ENCODE measurements around the gene CMTM7. TPM values are rescaled to one million over a fixed set of nuclear protein-coding genes. Genes with fewer than 3 reads are reported as not detected.
A peak's percentile ranks its signal among the peaks of the same experiment; 100 is the strongest.

Gene CMTM7
- total and polyA plus RNA-seq, 5 experiments from 2014 or later = 46.4 to 122 (median 67.4) TPM

DNA sequence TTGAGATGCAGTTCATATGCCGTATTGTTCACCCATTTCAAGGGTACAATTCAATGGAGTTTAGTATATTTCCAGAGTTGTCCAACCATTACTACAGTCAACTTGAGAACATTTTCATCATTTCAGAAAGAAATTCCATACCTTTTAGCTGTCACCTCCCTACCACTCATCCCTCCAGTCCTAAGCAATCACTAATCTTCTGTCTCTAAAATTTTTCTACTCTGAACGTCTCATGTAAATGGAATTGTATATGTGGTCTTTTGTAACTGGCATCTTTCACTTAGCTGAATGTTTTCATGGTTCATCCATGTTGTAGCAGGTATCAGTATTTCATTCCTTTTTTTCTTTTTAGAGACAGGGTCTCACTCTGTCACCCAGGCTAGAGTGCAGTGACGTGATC, 51.1 kb downstream of the CMTM7 start:
- no peaks in the 10 kb centered on the region for H3K27me3 Mint-ChIP-seq
- H3K4me3 Mint-ChIP-seq = no peak overlapping the region
- H3K27ac Mint-ChIP-seq = peak overlapping the region in 7 of 10 donors; percentile 2 to 76 (median 30)
- ATAC-seq (no peak), DNase-seq (no peak)
- POLR2A ChIA-PET = interaction anchor here (1.1 to 14.5 kb wide), 2 partner anchors 11 to 19 kb away, joined by 4 to 246 read pairs; no protein-coding TSS in a partner anchor
- peaks cover 0 to 47% (median 34%) of the 10 kb centered on the region in 3 donors for H3K36me3 Mint-ChIP-seq
- peaks cover 19 to 92% (median 79%) of the 10 kb centered on the region in 4 donors for H3K4me1 Mint-ChIP-seq
- H3K9me3 Mint-ChIP-seq = peaks cover 0 to 3% (median 0%) of the 10 kb centered on the region in 9 donors

DNA sequence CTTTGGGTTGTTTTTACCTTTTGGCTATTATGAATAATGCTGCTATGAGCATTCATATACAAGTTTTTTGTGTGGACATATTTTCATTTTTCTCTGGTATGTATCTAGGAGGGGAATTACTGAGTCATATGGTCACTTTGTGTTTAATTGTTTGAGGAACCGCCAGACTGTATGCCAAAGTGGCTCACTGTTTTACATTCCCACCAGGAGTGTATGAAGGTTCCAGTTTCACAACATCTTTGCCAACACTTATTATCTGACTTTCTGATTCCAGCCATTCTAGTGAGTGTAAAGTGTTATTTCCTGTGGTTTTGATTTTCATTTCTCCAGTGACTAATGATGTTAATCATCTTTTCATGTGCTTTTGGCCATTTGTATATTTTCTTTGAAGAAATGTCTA, 51.8 kb downstream of the CMTM7 start:
- POLR2A ChIA-PET = interaction anchor here (0.7 to 14.5 kb wide), 2 partner anchors 10 to 16 kb away, joined by 4 to 246 read pairs; no protein-coding TSS in a partner anchor
- H3K4me3 Mint-ChIP-seq = peak overlapping the region in 2 of 10 donors; percentile 19 to 60
- peaks cover 2 to 53% (median 39%) of the 10 kb centered on the region in 3 donors for H3K36me3 Mint-ChIP-seq
- DNase-seq (no peak), ATAC-seq (no peak)
- no peaks in the 10 kb centered on the region for H3K27me3 Mint-ChIP-seq
- peak overlapping the region in 6 of 10 donors; percentile 6 to 76 (median 58) for H3K27ac Mint-ChIP-seq
- peaks cover 0 to 3% (median 0%) of the 10 kb centered on the region in 9 donors for H3K9me3 Mint-ChIP-seq
- peaks cover 22 to 92% (median 80%) of the 10 kb centered on the region in 4 donors for H3K4me1 Mint-ChIP-seq

DNA sequence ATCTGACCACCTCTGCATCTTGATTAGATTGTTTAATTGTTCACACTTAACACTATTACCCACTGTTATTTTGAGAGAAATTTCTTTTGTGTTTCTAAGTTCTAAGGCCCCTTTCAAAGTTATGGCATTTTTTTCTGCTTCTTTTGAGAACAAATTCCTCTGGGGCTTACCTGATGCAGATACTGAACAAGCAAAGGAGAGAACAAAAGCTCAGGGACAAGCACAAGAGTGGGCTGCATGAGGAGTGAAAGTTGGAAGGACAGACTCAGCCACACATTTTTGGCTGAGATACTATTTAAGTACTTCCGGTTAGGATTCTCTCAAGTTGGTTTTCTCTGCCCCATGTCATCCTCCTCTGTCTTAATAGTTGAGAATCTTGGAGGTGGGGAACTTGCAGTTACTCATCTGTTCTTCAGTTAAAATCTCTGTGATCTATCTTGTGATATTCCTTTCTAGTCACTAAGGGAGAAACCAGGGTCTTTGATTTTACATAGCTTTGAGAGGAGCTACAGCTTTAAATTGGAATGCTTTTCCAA, 56.3 kb downstream of the CMTM7 start:
- POLR2A ChIA-PET = interaction anchor here (0.6 to 16.1 kb wide), 4 partner anchors 10 to 32 kb away, joined by 3 to 246 read pairs (median 8); no protein-coding TSS in a partner anchor
- no peak for ATAC-seq

DNA sequence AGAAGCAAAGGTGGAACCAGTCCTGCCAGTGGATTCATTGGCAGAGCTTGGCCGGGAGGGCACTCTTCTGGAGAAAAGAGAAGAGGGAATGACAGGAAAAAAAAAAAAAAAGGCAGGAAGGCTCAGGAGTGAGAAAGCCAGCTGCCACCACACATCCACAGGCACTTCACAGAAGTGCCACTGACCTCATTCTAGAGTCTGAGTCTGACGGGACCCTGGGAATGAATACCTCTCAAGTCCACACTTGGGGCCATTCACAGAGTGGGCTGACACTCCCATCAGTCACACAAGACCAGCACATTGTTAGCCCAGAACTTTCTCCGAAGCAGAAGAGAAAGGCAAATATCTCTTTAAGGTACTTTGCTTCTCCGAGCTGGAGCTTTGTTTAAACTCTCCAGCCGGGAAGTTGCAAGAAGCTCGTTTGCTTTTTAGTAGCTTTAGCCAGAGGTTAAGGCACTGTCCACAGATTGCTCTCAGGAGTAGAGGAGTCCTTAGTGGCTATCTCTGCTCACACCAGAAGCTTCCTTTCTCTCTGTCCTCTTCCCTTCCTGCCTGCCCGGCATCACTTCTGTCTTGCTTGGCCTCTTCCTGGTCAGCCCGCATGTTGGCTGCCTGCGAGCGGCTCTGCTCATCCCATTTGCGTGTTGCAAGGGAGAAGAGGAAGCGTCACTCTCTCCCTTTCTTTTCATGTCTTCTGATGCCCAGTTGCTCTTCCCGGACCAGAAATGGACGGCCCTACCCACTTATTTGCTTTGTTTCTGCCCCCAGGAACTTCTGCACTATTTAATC, 57.2 kb downstream of the CMTM7 start:
- no peak for DNase-seq
- Mint-ChIP-seq H3K36me3 (peaks cover 9 to 67% (median 46%) of the 10 kb centered on the region in 3 donors), H3K27me3 (no peaks in the 10 kb centered on the region), H3K4me1 (peaks cover 20 to 54% (median 51%) of the 10 kb centered on the region in 4 donors), H3K27ac (peak overlapping the region in 9 of 10 donors; percentile 25 to 92 (median 48)), H3K9me3 (peaks cover 0 to 3% (median 0%) of the 10 kb centered on the region in 9 donors), H3K4me3 (no peak overlapping the region)
- no peak for ATAC-seq
- POLR2A ChIA-PET = interaction anchor here (1.2 to 16.1 kb wide), 3 partner anchors 9 to 25 kb away, joined by 5 to 246 read pairs (median 11); no protein-coding TSS in a partner anchor

More for the DNA sequence above, 56.3 kb downstream of the CMTM7 start:
- peaks cover 20 to 61% (median 56%) of the 10 kb centered on the region in 4 donors for H3K4me1 Mint-ChIP-seq
- no peak for DNase-seq
- peaks cover 9 to 67% (median 51%) of the 10 kb centered on the region in 3 donors for H3K36me3 Mint-ChIP-seq
- no peaks in the 10 kb centered on the region for H3K27me3 Mint-ChIP-seq
- H3K4me3 Mint-ChIP-seq = peak overlapping the region in 3 of 10 donors; percentile 14 to 28 (median 15)
- peak overlapping the region in 9 of 10 donors; percentile 7 to 92 (median 41) for H3K27ac Mint-ChIP-seq
- peaks cover 0 to 3% (median 0%) of the 10 kb centered on the region in 9 donors for H3K9me3 Mint-ChIP-seq

DNA sequence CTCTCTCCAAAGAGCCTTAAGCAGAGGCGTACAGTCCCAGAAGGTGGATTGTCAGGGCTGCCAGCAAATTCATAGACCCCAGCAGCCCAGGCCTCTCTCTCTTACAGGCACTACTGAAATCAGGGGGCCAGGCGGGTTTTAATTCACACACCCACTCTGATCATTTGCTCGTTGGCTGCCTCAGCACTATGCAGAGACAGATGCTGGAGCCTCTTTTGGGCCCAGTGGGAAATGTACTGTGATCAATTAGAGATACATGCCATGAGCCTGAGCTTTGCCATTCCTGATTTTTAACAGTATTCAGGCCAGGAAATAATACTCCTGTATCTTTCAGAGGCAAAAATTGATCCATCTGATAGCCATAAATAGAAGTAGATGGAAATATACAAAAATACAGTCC, 58.0 kb downstream of the CMTM7 start:
- Mint-ChIP-seq H3K4me3 (no peak overlapping the region), H3K9me3 (peaks cover 0 to 3% (median 0%) of the 10 kb centered on the region in 9 donors), H3K27me3 (no peaks in the 10 kb centered on the region), H3K36me3 (peaks cover 9 to 67% (median 45%) of the 10 kb centered on the region in 3 donors), H3K4me1 (peaks cover 23 to 55% (median 50%) of the 10 kb centered on the region in 4 donors), H3K27ac (no peak overlapping the region)
- POLR2A ChIA-PET = interaction anchor here (0.9 to 16.1 kb wide), 3 partner anchors 9 to 21 kb away, joined by 3 to 246 read pairs (median 4); no protein-coding TSS in a partner anchor
- ATAC-seq (no peak), DNase-seq (no peak)

DNA sequence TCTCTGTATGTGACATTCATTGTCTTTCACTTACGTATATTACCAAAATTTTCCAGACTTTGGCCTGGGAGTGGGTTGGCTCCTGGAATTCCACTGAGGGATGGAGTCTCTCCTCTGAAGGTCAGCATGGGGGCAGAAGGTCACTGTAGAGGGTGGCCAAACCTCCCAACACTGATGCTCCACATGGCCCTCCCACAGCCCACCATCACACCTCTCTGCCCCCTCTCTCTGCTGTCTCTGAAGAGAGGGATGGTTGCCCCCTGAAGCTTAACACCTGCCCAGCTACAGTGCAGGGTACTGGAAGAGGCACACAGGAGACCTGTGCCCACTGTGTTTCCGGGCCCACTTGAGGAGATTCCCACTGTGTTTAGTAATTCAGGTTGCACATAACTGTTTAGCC, 58.8 kb downstream of the CMTM7 start:
- peaks cover 29 to 59% (median 56%) of the 10 kb centered on the region in 4 donors for H3K4me1 Mint-ChIP-seq
- peak overlapping the region in 6 of 10 donors; percentile 19 to 80 (median 49) for H3K27ac Mint-ChIP-seq
- peaks cover 9 to 67% (median 45%) of the 10 kb centered on the region in 3 donors for H3K36me3 Mint-ChIP-seq
- H3K27me3 Mint-ChIP-seq = no peaks in the 10 kb centered on the region
- no peak for DNase-seq
- peak overlapping the region in 1 of 10 donors; percentile 38 for H3K4me3 Mint-ChIP-seq
- no peak for ATAC-seq
- peaks cover 0 to 3% (median 0%) of the 10 kb centered on the region in 9 donors for H3K9me3 Mint-ChIP-seq
- POLR2A ChIA-PET = interaction anchor here (0.9 to 16.1 kb wide), 3 partner anchors 9 to 22 kb away, joined by 3 to 246 read pairs (median 4); no protein-coding TSS in a partner anchor

DNA sequence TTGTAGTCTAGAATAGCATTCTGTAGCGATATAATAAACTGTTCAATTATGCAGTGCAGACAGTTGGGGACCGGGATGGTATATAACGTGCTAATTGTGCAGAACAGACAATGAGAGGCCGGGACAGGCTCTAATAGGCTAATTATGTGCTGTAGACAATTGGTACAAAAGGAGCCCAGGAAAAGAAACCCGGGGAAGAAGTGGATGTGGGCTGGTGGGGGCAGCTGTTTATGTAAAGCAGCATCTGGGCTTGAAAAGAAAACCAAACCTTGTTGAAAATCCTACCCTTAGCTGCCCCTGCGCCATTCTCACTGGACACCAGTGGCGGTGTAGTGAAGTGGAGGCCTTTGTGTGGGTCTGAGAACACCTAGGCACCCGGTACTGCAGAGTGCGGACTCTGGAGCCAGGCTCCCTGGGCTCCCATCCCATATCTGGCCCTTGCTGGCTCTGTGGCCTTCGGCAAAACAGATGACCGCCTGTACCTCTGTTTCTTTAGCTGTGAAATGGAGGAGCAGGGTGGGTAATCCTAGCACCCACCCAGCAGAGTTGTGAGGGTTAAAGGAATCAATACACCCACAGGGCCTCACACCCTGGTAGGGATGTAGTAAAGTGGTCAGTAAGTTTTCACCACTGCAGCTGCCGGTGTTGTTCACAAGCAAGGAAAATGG, 59.5 kb downstream of the CMTM7 start:
- POLR2A ChIA-PET = interaction anchor here (0.6 to 16.1 kb wide), 3 partner anchors 9 to 54 kb away, joined by 3 to 246 read pairs (median 3); no protein-coding TSS in a partner anchor
- Mint-ChIP-seq H3K4me3 (no peak overlapping the region), H3K36me3 (peaks cover 9 to 64% (median 40%) of the 10 kb centered on the region in 3 donors), H3K9me3 (peaks cover 0 to 3% (median 0%) of the 10 kb centered on the region in 9 donors), H3K4me1 (peaks cover 33 to 62% (median 58%) of the 10 kb centered on the region in 4 donors), H3K27ac (peak overlapping the region in 5 of 10 donors; percentile 37 to 80 (median 60)), H3K27me3 (no peaks in the 10 kb centered on the region)
- DNase-seq = no peak
- no peak for ATAC-seq

DNA sequence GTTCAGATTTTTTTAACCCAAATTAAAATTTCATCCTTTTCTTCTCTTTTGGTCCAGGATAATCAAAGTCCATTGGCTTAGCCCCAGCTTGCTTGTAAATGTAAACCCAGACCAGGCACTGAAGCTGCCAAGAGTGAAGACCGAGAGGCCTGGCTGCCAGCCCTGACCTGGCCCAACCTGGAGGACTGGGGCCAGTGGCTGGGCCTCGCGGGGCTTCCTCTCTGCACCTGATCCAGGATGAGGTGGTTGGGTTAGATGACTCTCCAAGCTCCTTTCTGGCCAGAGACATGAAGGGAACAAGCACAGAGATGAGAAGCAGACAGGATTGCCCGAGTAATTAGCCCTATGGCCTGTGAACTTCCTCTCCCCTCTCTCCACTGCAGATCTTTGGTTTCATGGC, 60.4 kb downstream of the CMTM7 start:
- H3K27ac Mint-ChIP-seq = peak overlapping the region in 4 of 10 donors; percentile 40 to 80 (median 55)
- peaks cover 34 to 62% (median 58%) of the 10 kb centered on the region in 4 donors for H3K4me1 Mint-ChIP-seq
- POLR2A ChIA-PET = interaction anchor here (0.6 to 16.1 kb wide), 4 partner anchors 9 to 103 kb away, joined by 3 to 353 read pairs (median 125); no protein-coding TSS in a partner anchor

DNA sequence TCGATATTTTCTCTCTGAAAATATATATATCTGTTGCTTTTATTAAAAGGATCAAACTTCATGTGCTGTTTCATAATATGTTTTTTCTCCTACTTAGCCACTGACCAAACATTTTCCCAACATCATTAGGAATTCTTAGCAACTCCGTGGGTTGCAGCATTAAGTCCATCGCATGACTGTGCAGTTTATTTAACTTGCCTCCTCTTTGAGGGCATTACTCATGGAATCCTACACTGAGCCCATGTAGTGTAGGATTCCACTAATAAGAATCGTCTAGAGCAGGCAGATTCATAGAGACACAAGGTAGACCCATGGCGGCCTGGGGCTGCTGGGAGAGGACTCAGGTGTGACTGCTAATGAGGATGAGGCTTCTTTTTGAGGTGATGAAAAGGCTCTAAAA, 61.7 kb downstream of the CMTM7 start:
- ATAC-seq (no peak), DNase-seq (no peak)
- Mint-ChIP-seq H3K27me3 (no peaks in the 10 kb centered on the region), H3K4me3 (no peak overlapping the region), H3K27ac (peak overlapping the region in 9 of 10 donors; percentile 70 to 99 (median 84)), H3K9me3 (peaks cover 0 to 3% (median 0%) of the 10 kb centered on the region in 9 donors), H3K36me3 (peaks cover 11 to 55% (median 32%) of the 10 kb centered on the region in 3 donors), H3K4me1 (peaks cover 35 to 61% (median 58%) of the 10 kb centered on the region in 4 donors)
- POLR2A ChIA-PET = interaction anchor here (11.7 to 16.1 kb wide), 2 partner anchors 15 to 32 kb away, joined by 246 to 353 read pairs; no protein-coding TSS in a partner anchor

More for the DNA sequence above, 60.4 kb downstream of the CMTM7 start:
- H3K36me3 Mint-ChIP-seq = peaks cover 9 to 64% (median 38%) of the 10 kb centered on the region in 3 donors
- H3K4me3 Mint-ChIP-seq = no peak overlapping the region
- DNase-seq = no peak
- peaks cover 0 to 2% (median 0%) of the 10 kb centered on the region in 9 donors for H3K9me3 Mint-ChIP-seq
- H3K27me3 Mint-ChIP-seq = no peaks in the 10 kb centered on the region
- no peak for ATAC-seq

DNA sequence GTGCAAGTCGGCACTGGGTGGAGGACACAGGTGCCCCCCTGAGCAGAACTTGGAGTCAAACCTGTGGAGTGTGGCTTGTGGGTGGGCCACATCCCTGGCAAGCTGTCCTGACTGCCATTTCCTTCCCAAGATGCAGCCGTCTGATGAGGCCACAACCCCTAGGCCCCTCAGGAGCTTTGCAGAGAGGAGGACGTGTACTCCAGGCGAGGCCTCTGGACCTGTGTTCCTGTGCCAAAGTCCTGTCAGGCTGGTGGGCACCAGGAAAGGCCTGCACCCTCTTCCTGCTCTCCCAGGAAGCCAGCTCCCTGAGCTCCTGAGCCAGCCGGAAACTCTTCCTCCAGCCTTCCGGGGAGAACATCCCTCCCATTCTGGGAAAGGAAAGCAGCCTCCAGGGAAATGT, 62.5 kb downstream of the CMTM7 start:
- peaks cover 32 to 59% (median 56%) of the 10 kb centered on the region in 4 donors for H3K4me1 Mint-ChIP-seq
- DNase-seq (no peak), ATAC-seq (no peak)
- no peaks in the 10 kb centered on the region for H3K27me3 Mint-ChIP-seq
- H3K27ac Mint-ChIP-seq = peak overlapping the region in 4 of 10 donors; percentile 81 to 99 (median 86)
- no peak overlapping the region for H3K4me3 Mint-ChIP-seq
- POLR2A ChIA-PET = interaction anchor here (1.4 to 16.1 kb wide), 5 partner anchors 16 to 62 kb away, joined by 4 to 353 read pairs (median 7); partner anchors contain the start of gene CMTM7
- H3K36me3 Mint-ChIP-seq = peaks cover 8 to 47% (median 27%) of the 10 kb centered on the region in 3 donors
- H3K9me3 Mint-ChIP-seq = peaks cover 0 to 3% (median 0%) of the 10 kb centered on the region in 9 donors

Data from naive thymus-derived CD8-positive, alpha-beta T cell (primary cell).